Endothelial cell of umbilical vein (primary cell): ENCODE data around the gene HNRNPDL. TPM values are rescaled to one million over a fixed set of nuclear protein-coding genes. Genes with fewer than 3 reads are reported as not detected.

Experiments used
- BruUV-seq: library from RNA; stranded (reverse); fragments of 400-500 nt; replicated peaks from 2 replicates; lab custom pipeline; 2021; lab: Mats Ljungman, UMichigan
- CTCF ChIA-PET: fragments of 300-600, 350-600 bp; sonication (Branson Sonifier 250); formaldehyde crosslinking; loops from one replicate; lab custom pipeline; 2021; ENCODE audit warnings: antibody characterized with exemption, inconsistent platforms; lab: Charles Lee
- POLR2A ChIA-PET: fragments of 300-600, 350-600 bp; sonication (Branson Sonifier 250); formaldehyde crosslinking; loops from one replicate; lab custom pipeline; 2021; ENCODE audit warnings: antibody characterized with exemption, inconsistent platforms; lab: Charles Lee
- DNase-seq: peaks from one replicate; pipeline ENCODE4 v3.0.0-alpha.2; 2011; ENCODE audit warnings: low read depth, low spot score
- FAIRE-seq: peaks from 2 replicates; lab custom pipeline; 2011; peaks lifted over from hg19 to GRCh38; lab: Jason Lieb, UNC
- H2AFZ ChIP-seq: 2 replicates; pipeline ENCODE4 v1.6.0; 2012; ENCODE audit warnings: low read depth, low read length, control low read depth, inconsistent platforms
- H3K27ac ChIP-seq: 2 replicates; pipeline ENCODE4 v1.5.1; 2011; ENCODE audit warnings: low read depth, mild to moderate bottlenecking, control low read depth, low read length, moderate library complexity; ENCODE audit not compliant: insufficient read depth
- H3K27me3 ChIP-seq, 2 experiments: 2 replicates each; pipeline versions ENCODE4 v1.6.0 to v1.6.1; 2011; ENCODE audit warnings: low read length in 2 of 2, mixed read lengths in 1 of 2; ENCODE audit not compliant: control insufficient read depth in 2 of 2, insufficient read depth in 2 of 2
- H3K36me3 ChIP-seq, 2 experiments: 2 replicates in 1 of 2; 3 replicates in 1 of 2; pipeline ENCODE4 v1.5.1; 2011; ENCODE audit warnings: low read length in 2 of 2, mild to moderate bottlenecking in 1 of 2, moderate library complexity in 1 of 2; ENCODE audit not compliant: control insufficient read depth in 2 of 2, insufficient read depth in 2 of 2; ENCODE audit errors: extremely low read depth in 1 of 2
- H3K4me1 ChIP-seq: 3 replicates; pipeline ENCODE4 v1.5.1; 2011; ENCODE audit warnings: mild to moderate bottlenecking, low read length; ENCODE audit not compliant: control insufficient read depth, insufficient read depth; ENCODE audit errors: extremely low read depth
- H3K4me2 ChIP-seq: 2 replicates; pipeline ENCODE4 v1.6.1; 2011; ENCODE audit warnings: low read length, control low read depth, mixed read lengths; ENCODE audit not compliant: insufficient read depth
- H3K4me3 ChIP-seq, 3 experiments: fragments of 200-600 bp in 1 of 3; sonication (generic), shearing (Covaris generic) in 1 of 3; replicated peaks in 1 of 3; 2 replicates each; pipeline ENCODE4 v1.5.1; 2011 to 2016; ENCODE audit warnings: control low read depth in 3 of 3, low read length in 3 of 3, mild to moderate bottlenecking in 2 of 3, inconsistent platforms in 1 of 3, low read depth in 1 of 3, moderate library complexity in 1 of 3; ENCODE audit not compliant: insufficient read depth in 1 of 3
- H3K79me2 ChIP-seq: 2 replicates; pipeline ENCODE4 v1.6.0; 2012; ENCODE audit warnings: low read length, inconsistent platforms; ENCODE audit not compliant: control insufficient read depth, insufficient read depth
- H3K9ac ChIP-seq: replicated peaks from 2 replicates; pipeline ENCODE3; 2011; ENCODE audit warnings: low read length, control low read depth; ENCODE audit not compliant: insufficient read depth; ENCODE audit errors: extremely low read depth
- H3K9me1 ChIP-seq: replicated peaks from 3 replicates; pipeline ENCODE4 v1.6.0; 2011; ENCODE audit warnings: mild to moderate bottlenecking, low read length; ENCODE audit not compliant: control insufficient read depth, insufficient read depth; ENCODE audit errors: extremely low read depth
- H3K9me3 ChIP-seq: replicated peaks from 2 replicates; pipeline ENCODE4 v1.5.1; 2012; ENCODE audit warnings: low read length, inconsistent platforms; ENCODE audit not compliant: control insufficient read depth, insufficient read depth
- H4K20me1 ChIP-seq: replicated peaks from 2 replicates; pipeline ENCODE3; 2011; ENCODE audit warnings: mild to moderate bottlenecking, low read length; ENCODE audit not compliant: control insufficient read depth, insufficient read depth; ENCODE audit errors: extremely low read depth
- EZH2 ChIP-seq: IDR thresholded peaks from 2 replicates; pipeline ENCODE4 v1.6.1; 2012; ENCODE audit warnings: borderline replicate concordance, low read depth, mild to moderate bottlenecking, moderate library complexity, low read length, inconsistent platforms; ENCODE audit not compliant: severe bottlenecking
- FOS ChIP-seq: IDR thresholded peaks from 2 replicates; pipeline ENCODE4 v1.6.1; 2011; ENCODE audit warnings: mild to moderate bottlenecking, low read length, moderate library complexity, borderline replicate concordance; ENCODE audit not compliant: insufficient read depth
- GATA2 ChIP-seq: IDR thresholded peaks from 2 replicates; pipeline ENCODE4 v1.7.0; 2011; ENCODE audit warnings: low read depth, mild to moderate bottlenecking, moderate library complexity, mixed read lengths, low read length; ENCODE audit not compliant: insufficient read length, insufficient read depth
- JUN ChIP-seq: IDR thresholded peaks from 2 replicates; pipeline ENCODE4 v1.6.1; 2011; ENCODE audit warnings: borderline replicate concordance, low read depth; ENCODE audit not compliant: insufficient read length, insufficient read depth
- MYC ChIP-seq: IDR thresholded peaks from one replicate; pipeline ENCODE4 v1.6.1; 2011; ENCODE audit warnings: mild to moderate bottlenecking, low read depth, low read length
- POLR2A ChIP-seq: IDR thresholded peaks from 2 replicates; pipeline ENCODE4 v1.6.1; 2012; ENCODE audit warnings: low read depth, mild to moderate bottlenecking, control low read depth, low read length
- POLR2AphosphoS5 ChIP-seq: IDR thresholded peaks from 2 replicates; pipeline ENCODE4 v1.6.1; 2012; ENCODE audit warnings: low read depth, mild to moderate bottlenecking, control low read depth, low read length, moderate library complexity; ENCODE audit not compliant: insufficient read depth
- dilution Hi-C: fragments of 300-500 bp; cut with MboI; formaldehyde crosslinking; loops from one replicate; pipeline ENCODE4 v1.15.0; 2019; ENCODE audit warnings: low sequenced_read_pairs; ENCODE audit not compliant: extremely low pct_ligation_motif_present
- intact Hi-C: fragments of 100-400 bp; cut with micrococcal nuclease; formaldehyde crosslinking; loops from one replicate; pipeline ENCODE4 v1.10.0; 2022
- polyA plus RNA-seq, 4 experiments: library from polyadenylated mRNA; depleted of rRNA in 3 of 4; stranded (reverse) in 3 of 4; unstranded in 1 of 4; fragments of >200 nt; gene quantifications; 2 replicates each; pipeline versions ENCODE4 v1.2.1 to v1.2.3, GENCODE V29; 2011 to 2012; ENCODE audit warnings: missing spikeins in 1 of 4
- total RNA-seq: library from RNA; stranded (reverse); gene quantifications from 2 replicates; pipeline ENCODE4 v1.2.3, GENCODE V29; 2021
- TF ChIP-seq, protein P1 (sequence below): IDR thresholded peaks from 2 replicates; pipeline ENCODE4 v1.6.1; 2011; ENCODE audit not compliant: insufficient read depth, insufficient read length
- TF ChIP-seq, protein P2 (sequence below), 2 donors: IDR thresholded peaks; 1 replicate in 1 of 2; 2 replicates in 1 of 2; pipeline ENCODE4 v1.5.1; 2011; ENCODE audit warnings: low read length in 2 of 2, mild to moderate bottlenecking in 2 of 2, moderate library complexity in 2 of 2, control low read depth in 1 of 2, inconsistent platforms in 1 of 2, low read depth in 1 of 2; ENCODE audit not compliant: insufficient read depth in 1 of 2; ENCODE audit errors: extremely low read depth in 1 of 2

The HNRNPDL gene
- total and polyA plus RNA-seq, 2 donors (not counting 3 experiments of a cell fraction or from before 2014, with no cell fraction given): 160 to 292 TPM

DNA sequence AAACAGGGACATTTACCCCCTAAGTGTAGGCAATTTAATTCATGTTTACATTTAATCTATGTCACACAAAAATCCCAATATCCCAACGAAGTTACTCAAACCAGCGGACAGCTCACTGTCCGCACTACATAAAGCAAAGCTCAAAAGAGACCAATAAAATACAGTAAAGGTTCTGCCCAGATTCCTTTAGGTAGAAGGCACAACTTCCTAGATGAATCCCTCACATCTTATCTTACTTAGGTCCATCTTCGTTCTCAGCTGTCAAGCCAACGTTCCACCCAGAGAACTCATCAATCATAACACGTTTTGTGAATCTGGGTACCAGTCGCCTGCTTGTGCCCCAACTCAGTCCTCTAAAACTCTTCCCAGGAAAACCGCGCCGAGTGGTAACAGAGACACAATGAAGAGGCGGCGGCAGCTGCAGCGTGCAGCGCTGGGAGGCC lies 1.7 kb downstream of the HNRNPDL start:
- FAIRE-seq (no peak), DNase-seq (no peak)
- H3K4me1 ChIP-seq: peaks cover 32% of the 10 kb centered on the region
- H2AFZ ChIP-seq: no peak overlapping the region
- ChIA-PET POLR2A (interaction anchor here (1.1 to 2.2 kb wide), 4 partner anchors 13 to 901 kb away, joined by 4 to 16 read pairs (median 4); partner anchors contain the start of gene HNRNPD), CTCF (interaction anchor here (0.7 to 2.6 kb wide), 15 partner anchors 10 to 310 kb away, joined by 3 to 16 read pairs (median 5); partner anchors contain the start of gene HNRNPD)
- H3K9me1 ChIP-seq: no peaks in the 10 kb centered on the region
- H3K9me3 ChIP-seq: no peaks in the 10 kb centered on the region
- H3K4me2 ChIP-seq: peak overlapping the region; percentile 100
- H3K27ac ChIP-seq: peak overlapping the region; percentile 10
- TF ChIP-seq GATA2 (no peak), POLR2A (no peak), JUN (no peak), FOS (no peak), MYC (no peak), POLR2AphosphoS5 (no peak), EZH2 (no peak)
- TF ChIP-seq, protein P1, sequence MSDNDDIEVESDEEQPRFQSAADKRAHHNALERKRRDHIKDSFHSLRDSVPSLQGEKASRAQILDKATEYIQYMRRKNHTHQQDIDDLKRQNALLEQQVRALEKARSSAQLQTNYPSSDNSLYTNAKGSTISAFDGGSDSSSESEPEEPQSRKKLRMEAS: no peak
- TF ChIP-seq, protein P2, sequence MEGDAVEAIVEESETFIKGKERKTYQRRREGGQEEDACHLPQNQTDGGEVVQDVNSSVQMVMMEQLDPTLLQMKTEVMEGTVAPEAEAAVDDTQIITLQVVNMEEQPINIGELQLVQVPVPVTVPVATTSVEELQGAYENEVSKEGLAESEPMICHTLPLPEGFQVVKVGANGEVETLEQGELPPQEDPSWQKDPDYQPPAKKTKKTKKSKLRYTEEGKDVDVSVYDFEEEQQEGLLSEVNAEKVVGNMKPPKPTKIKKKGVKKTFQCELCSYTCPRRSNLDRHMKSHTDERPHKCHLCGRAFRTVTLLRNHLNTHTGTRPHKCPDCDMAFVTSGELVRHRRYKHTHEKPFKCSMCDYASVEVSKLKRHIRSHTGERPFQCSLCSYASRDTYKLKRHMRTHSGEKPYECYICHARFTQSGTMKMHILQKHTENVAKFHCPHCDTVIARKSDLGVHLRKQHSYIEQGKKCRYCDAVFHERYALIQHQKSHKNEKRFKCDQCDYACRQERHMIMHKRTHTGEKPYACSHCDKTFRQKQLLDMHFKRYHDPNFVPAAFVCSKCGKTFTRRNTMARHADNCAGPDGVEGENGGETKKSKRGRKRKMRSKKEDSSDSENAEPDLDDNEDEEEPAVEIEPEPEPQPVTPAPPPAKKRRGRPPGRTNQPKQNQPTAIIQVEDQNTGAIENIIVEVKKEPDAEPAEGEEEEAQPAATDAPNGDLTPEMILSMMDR (IDR thresholded peaks at IDR 0.05; ENCODE audit: extremely low read depth in 1 of 2, insufficient read depth in 1 of 2, low read depth in 1 of 2, low read length in 2 of 2): no peak
- peaks cover 11 to 42% of the 10 kb centered on the region in 2 experiments for H3K36me3 ChIP-seq
- H3K27me3 ChIP-seq: no peaks in the 10 kb centered on the region
- intact Hi-C loops: no loop called here
- H4K20me1 ChIP-seq: peaks cover 40% of the 10 kb centered on the region
- dilution Hi-C loops: no loop called here
- H3K9ac ChIP-seq: peak overlapping the region; percentile 100
- H3K4me3 ChIP-seq: peak overlapping the region; percentile 89 to 100 (median 98)
- no TSS peak for BruUV-seq
- peaks cover 72% of the 10 kb centered on the region for H3K79me2 ChIP-seq
